Activated CD4-positive, alpha-beta memory T cell treated with anti-CD3 and anti-CD28 coated beads, Interleukin-2, amount 10 ng/mL, durations not matched to agents 7 days and 5 days (primary cell): ENCODE data around the gene CDC14A. TPM values are rescaled to one million over a fixed set of nuclear protein-coding genes. Genes with fewer than 3 reads are reported as not detected.

Experiments used
- CTCF ChIA-PET: fragments of 350-600 bp; sonication (Branson Sonifier 250); formaldehyde crosslinking; loops from one replicate; lab custom pipeline; 2021; ENCODE audit warnings: antibody characterized with exemption, inconsistent platforms; lab: Charles Lee
- POLR2A ChIA-PET: fragments of 350-600 bp; sonication (Branson Sonifier 250); formaldehyde crosslinking; loops from one replicate; lab custom pipeline; 2021; ENCODE audit warnings: antibody characterized with exemption; lab: Charles Lee
- DNase-seq: peaks from one replicate; pipeline ENCODE4 v3.0.0-alpha.2; 2020
- H3K27ac Mint-ChIP-seq: one replicate; pipeline ENCODE4 v1.8.0; 2021; ENCODE audit warnings: mild to moderate bottlenecking, mixed read lengths
- H3K27me3 Mint-ChIP-seq: one replicate; pipeline ENCODE4 v1.8.0; 2021; ENCODE audit warnings: mixed read lengths
- H3K36me3 Mint-ChIP-seq: one replicate; pipeline ENCODE4 v1.8.0; 2021; ENCODE audit warnings: low read depth, mixed read lengths
- H3K4me1 Mint-ChIP-seq: one replicate; pipeline ENCODE4 v1.8.0; 2021; ENCODE audit warnings: mixed read lengths
- H3K4me3 Mint-ChIP-seq: one replicate; pipeline ENCODE4 v1.8.0; 2021; ENCODE audit warnings: mild to moderate bottlenecking, mixed read lengths
- H3K9me3 Mint-ChIP-seq: one replicate; pipeline ENCODE4 v1.8.0; 2021; ENCODE audit warnings: mixed read lengths
- total RNA-seq, 2 experiments: library from RNA; stranded (reverse); gene quantifications; one replicate each; pipeline ENCODE4 v1.2.3, GENCODE V29; 2021

Gene CDC14A
- total RNA-seq, 2 experiments from 2014 or later, result 41.8 to 44.9 TPM

DNA sequence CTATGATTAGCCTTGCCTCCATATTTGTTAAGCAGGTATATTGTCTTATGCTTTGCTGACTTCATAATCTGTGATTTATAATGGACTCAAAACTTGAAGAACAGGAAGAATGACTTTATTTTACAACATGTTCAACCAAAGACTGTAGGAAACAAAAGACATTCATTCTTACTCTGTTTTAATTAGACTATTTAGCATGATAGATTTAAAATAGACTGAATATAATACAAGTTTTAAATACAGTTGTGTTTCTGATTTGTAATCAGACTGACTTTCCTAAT, 63.1 kb downstream of the CDC14A start:
- DNase-seq, result no peak
- Mint-ChIP-seq H3K9me3 (peaks cover 5% of the 10 kb centered on the region), H3K27me3 (no peaks in the 10 kb centered on the region), H3K4me3 (no peak overlapping the region), H3K4me1 (peaks cover 62% of the 10 kb centered on the region), H3K27ac (peak overlapping the region; percentile 62), H3K36me3 (peaks cover 74% of the 10 kb centered on the region)
- POLR2A ChIA-PET, result interaction anchor here (1.1 to 5.7 kb wide), 8 partner anchors 8 to 62 kb away, joined by 3 to 32 read pairs (median 5); partner anchors contain the start of gene CDC14A
- CTCF ChIA-PET, result interaction anchor here (1.2 to 2.1 kb wide), 4 partner anchors 8 to 63 kb away, joined by 3 to 13 read pairs (median 4); partner anchors contain the start of gene CDC14A

- peaks cover 75% of the 10 kb centered on the region for H3K36me3 Mint-ChIP-seq
- CTCF ChIA-PET, result no interaction called here
- peaks cover 5% of the 10 kb centered on the region for H3K9me3 Mint-ChIP-seq
- POLR2A ChIA-PET, result interaction anchor here (0.6 to 1.2 kb wide), 4 partner anchors 18 to 68 kb away, joined by 3 read pairs; partner anchors contain the start of gene CDC14A
- H3K4me1 Mint-ChIP-seq, result peaks cover 64% of the 10 kb centered on the region
- H3K4me3 Mint-ChIP-seq, result no peak overlapping the region
- H3K27me3 Mint-ChIP-seq, result no peaks in the 10 kb centered on the region
- DNase-seq, result no peak
- H3K27ac Mint-ChIP-seq, result no peak overlapping the region
Observed at GRCh38 chr1:100419072-100419471, 66.8 kb downstream of the CDC14A start.

- ChIA-PET POLR2A (interaction anchor here (1.0 to 4.5 kb wide), 10 partner anchors 9 to 146 kb away, joined by 3 to 57 read pairs (median 21); partner anchors contain the start of gene CDC14A), CTCF (interaction anchor here (1.0 to 1.2 kb wide), 3 partner anchors 9 to 30 kb away, joined by 3 to 4 read pairs (median 3); no protein-coding TSS in a partner anchor)
- Mint-ChIP-seq H3K4me3 (peak overlapping the region; percentile 55), H3K36me3 (peaks cover 73% of the 10 kb centered on the region), H3K27me3 (no peaks in the 10 kb centered on the region), H3K27ac (peak overlapping the region; percentile 29), H3K9me3 (peaks cover 5% of the 10 kb centered on the region), H3K4me1 (peaks cover 57% of the 10 kb centered on the region)
- no peak for DNase-seq
Observed at GRCh38 chr1:100422065-100422464, 69.8 kb downstream of the CDC14A start.

- peak; percentile 39 for DNase-seq
- Mint-ChIP-seq H3K36me3 (peaks cover 68% of the 10 kb centered on the region), H3K4me3 (peak overlapping the region; percentile 56), H3K27ac (peak overlapping the region; percentile 90), H3K27me3 (no peaks in the 10 kb centered on the region), H3K4me1 (peaks cover 60% of the 10 kb centered on the region), H3K9me3 (no peaks in the 10 kb centered on the region)
- POLR2A ChIA-PET, result interaction anchor here (1.1 to 4.5 kb wide), 17 partner anchors 10 to 291 kb away, joined by 3 to 57 read pairs (median 12); partner anchors contain the start of genes CDC14A, RTCA, SASS6 and TRMT13
- CTCF ChIA-PET, result interaction anchor here (0.8 to 2.9 kb wide), 23 partner anchors 9 to 134 kb away, joined by 3 to 18 read pairs (median 4); partner anchors contain the start of gene CDC14A
Observed at GRCh38 chr1:100423832-100424337, 71.6 kb downstream of the CDC14A start.

DNA sequence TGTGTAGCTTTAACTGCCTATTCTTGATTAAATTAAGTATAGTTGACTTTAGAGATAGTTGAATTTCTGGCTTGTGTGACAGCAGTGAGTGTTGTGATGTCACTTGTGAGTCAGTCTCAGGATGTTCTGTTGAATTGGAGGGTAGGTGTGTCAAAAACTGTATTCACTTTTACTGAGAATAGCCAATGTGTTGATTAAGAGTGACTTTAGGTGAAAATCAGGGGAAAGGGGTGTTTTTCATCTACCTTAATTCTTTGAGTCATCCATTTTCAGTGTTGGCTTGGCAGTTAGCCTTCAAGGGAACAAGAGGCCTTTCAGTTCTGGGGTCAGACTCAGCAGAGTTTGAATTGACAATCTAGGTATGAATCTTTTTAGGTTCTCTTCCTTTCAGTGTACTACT, 75.9 kb downstream of the CDC14A start:
- H3K36me3 Mint-ChIP-seq, result peaks cover 68% of the 10 kb centered on the region
- H3K4me1 Mint-ChIP-seq, result peaks cover 67% of the 10 kb centered on the region
- H3K9me3 Mint-ChIP-seq, result no peaks in the 10 kb centered on the region
- no peaks in the 10 kb centered on the region for H3K27me3 Mint-ChIP-seq
- POLR2A ChIA-PET, result no interaction called here
- H3K27ac Mint-ChIP-seq, result peak overlapping the region; percentile 67
- DNase-seq, result no peak
- CTCF ChIA-PET, result no interaction called here
- H3K4me3 Mint-ChIP-seq, result no peak overlapping the region

DNA sequence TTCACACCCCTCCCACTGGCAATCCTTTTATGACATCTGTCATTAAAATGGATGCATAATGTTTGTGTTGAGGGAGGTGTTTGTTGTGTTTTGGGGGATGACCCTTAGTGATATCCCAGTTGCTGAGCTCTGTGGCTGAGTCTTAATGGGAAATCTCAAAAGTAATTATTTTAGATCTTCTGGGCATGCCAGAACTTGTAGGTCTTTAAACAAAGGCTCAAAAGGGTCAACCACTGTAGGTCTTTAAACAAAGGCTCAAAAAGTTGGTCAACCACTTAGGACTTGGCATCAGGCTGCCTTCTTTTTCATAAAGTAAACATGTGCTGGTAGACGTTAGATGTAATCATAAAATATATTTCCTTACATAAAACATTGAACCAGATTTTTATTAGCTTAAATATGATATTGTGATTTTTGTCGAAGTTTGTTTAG, 78.0 kb downstream of the CDC14A start:
- Mint-ChIP-seq H3K4me3 (no peak overlapping the region), H3K4me1 (peaks cover 65% of the 10 kb centered on the region), H3K27me3 (no peaks in the 10 kb centered on the region), H3K9me3 (peaks cover 3% of the 10 kb centered on the region), H3K27ac (no peak overlapping the region), H3K36me3 (peaks cover 64% of the 10 kb centered on the region)
- ChIA-PET CTCF (interaction anchor here (0.5 to 1.0 kb wide), 2 partner anchors 9 to 11 kb away, joined by 4 to 5 read pairs; no protein-coding TSS in a partner anchor), POLR2A (interaction anchor here (1.0 to 2.0 kb wide), 4 partner anchors 9 to 164 kb away, joined by 4 to 5 read pairs (median 4); partner anchors contain the start of gene RTCA)
- DNase-seq, result no peak

GRCh38 chr1:100431954-100432353, 79.6 kb downstream of the CDC14A start:
- Mint-ChIP-seq H3K27me3 (no peaks in the 10 kb centered on the region), H3K4me3 (no peak overlapping the region), H3K4me1 (peaks cover 71% of the 10 kb centered on the region), H3K9me3 (peaks cover 3% of the 10 kb centered on the region), H3K27ac (no peak overlapping the region), H3K36me3 (peaks cover 69% of the 10 kb centered on the region)
- no peak for DNase-seq
- CTCF ChIA-PET, result interaction anchor here (1.1 to 1.5 kb wide), 4 partner anchors 9 to 35 kb away, joined by 3 to 4 read pairs (median 4); no protein-coding TSS in a partner anchor
- POLR2A ChIA-PET, result interaction anchor here (1.4 to 3.7 kb wide), 7 partner anchors 8 to 21 kb away, joined by 4 to 37 read pairs (median 5); no protein-coding TSS in a partner anchor

DNA sequence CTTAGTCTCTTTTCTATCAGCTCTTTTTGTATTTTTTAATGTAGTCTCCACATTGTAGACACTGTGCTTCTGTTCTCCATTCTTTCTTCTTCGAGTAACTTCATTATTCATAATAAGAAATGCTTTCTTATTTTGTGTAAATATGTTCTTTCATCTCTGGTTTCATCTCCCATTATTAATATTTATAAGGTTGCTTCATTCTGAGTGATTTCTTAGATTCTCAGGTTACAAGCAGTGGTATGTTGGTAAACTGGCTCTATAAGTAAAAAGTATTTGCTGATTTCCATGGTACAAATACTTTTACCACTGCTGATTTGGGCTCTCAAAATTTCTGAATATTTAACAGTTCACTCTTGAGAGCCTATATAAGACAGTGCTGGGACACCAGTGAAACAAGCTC, 81.3 kb downstream of the CDC14A start:
- peak overlapping the region; percentile 4 for H3K27ac Mint-ChIP-seq
- ChIA-PET POLR2A (interaction anchor here (1.1 to 3.7 kb wide), 6 partner anchors 10 to 80 kb away, joined by 4 to 37 read pairs (median 10); no protein-coding TSS in a partner anchor), CTCF (interaction anchor here (0.9 to 1.7 kb wide), 3 partner anchors 22 to 80 kb away, joined by 3 to 5 read pairs (median 3); no protein-coding TSS in a partner anchor)

GRCh38 chr1:100434831-100435230, 82.5 kb downstream of the CDC14A start:
- Mint-ChIP-seq H3K27ac (peak overlapping the region; percentile 45), H3K4me3 (no peak overlapping the region), H3K27me3 (no peaks in the 10 kb centered on the region), H3K4me1 (peaks cover 77% of the 10 kb centered on the region), H3K9me3 (peaks cover 3% of the 10 kb centered on the region), H3K36me3 (peaks cover 72% of the 10 kb centered on the region)
- DNase-seq, result no peak
- ChIA-PET CTCF (interaction anchor here (1.0 to 1.7 kb wide), 2 partner anchors 11 to 21 kb away, joined by 5 to 6 read pairs; no protein-coding TSS in a partner anchor), POLR2A (interaction anchor here (2.0 to 3.7 kb wide), 4 partner anchors 10 to 81 kb away, joined by 10 to 37 read pairs (median 14); no protein-coding TSS in a partner anchor)

More for the DNA sequence above, 81.3 kb downstream of the CDC14A start:
- Mint-ChIP-seq H3K9me3 (peaks cover 3% of the 10 kb centered on the region), H3K27me3 (no peaks in the 10 kb centered on the region), H3K4me3 (no peak overlapping the region), H3K4me1 (peaks cover 70% of the 10 kb centered on the region), H3K36me3 (peaks cover 66% of the 10 kb centered on the region)
- no peak for DNase-seq

DNA sequence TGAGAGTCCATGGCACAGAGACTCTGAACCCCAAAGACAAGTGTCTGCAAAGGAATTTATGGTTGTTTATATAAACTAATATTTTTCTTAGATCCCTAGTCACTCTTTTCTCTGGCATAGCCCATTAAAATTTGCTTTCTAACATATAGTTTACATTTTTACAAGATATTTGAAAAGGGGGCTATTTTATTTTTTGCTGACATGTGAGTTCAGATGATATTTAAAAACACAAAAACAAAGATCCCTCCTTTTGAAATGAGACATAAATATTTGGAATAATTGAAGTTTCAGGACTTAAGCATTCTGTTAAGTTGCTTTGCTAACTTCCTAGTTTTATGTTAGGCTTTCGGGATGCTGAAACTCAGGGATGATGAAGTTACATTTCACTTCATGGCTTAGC, 86.1 kb downstream of the CDC14A start:
- peak overlapping the region; percentile 88 for H3K27ac Mint-ChIP-seq
- H3K27me3 Mint-ChIP-seq, result no peaks in the 10 kb centered on the region
- H3K4me1 Mint-ChIP-seq, result peaks cover 79% of the 10 kb centered on the region
- no peak for DNase-seq
- peaks cover 59% of the 10 kb centered on the region for H3K36me3 Mint-ChIP-seq
- no peak overlapping the region for H3K4me3 Mint-ChIP-seq
- CTCF ChIA-PET, result no interaction called here
- POLR2A ChIA-PET, result interaction anchor here (1.0 to 8.0 kb wide), 3 partner anchors 16 to 85 kb away, joined by 3 to 96 read pairs (median 28); partner anchors contain the start of gene CDC14A
- peaks cover 3% of the 10 kb centered on the region for H3K9me3 Mint-ChIP-seq

DNA sequence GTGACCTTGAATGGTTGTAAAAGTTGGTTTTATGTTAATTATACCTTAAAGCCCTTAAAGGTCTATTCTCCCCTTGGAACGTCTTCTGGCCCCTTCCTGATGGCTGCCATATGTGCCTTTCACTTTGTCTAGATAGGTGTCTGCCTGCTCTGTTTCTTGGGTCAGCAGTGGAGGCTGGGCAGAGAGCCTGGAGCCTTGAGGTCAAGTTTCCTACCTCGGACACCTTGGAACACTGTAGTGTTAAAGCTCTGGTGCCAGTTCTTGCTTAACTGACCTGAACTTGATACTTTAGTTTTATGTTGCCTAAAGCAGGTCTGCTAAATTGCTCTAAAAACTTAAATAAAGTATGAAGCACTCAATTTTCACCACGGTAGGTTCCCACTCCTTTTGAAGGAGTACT, 86.5 kb downstream of the CDC14A start:
- H3K27me3 Mint-ChIP-seq, result no peaks in the 10 kb centered on the region
- no peak overlapping the region for H3K4me3 Mint-ChIP-seq
- POLR2A ChIA-PET, result interaction anchor here (0.9 to 8.0 kb wide), 7 partner anchors 9 to 85 kb away, joined by 3 to 96 read pairs (median 7); partner anchors contain the start of gene CDC14A
- H3K4me1 Mint-ChIP-seq, result peaks cover 80% of the 10 kb centered on the region
- peak overlapping the region; percentile 88 for H3K27ac Mint-ChIP-seq
- CTCF ChIA-PET, result interaction anchor here (1.1 to 3.6 kb wide), 5 partner anchors 8 to 24 kb away, joined by 4 to 22 read pairs (median 6); no protein-coding TSS in a partner anchor
- no peak for DNase-seq
- H3K36me3 Mint-ChIP-seq, result peaks cover 60% of the 10 kb centered on the region
- H3K9me3 Mint-ChIP-seq, result peaks cover 3% of the 10 kb centered on the region

- Mint-ChIP-seq H3K27me3 (no peaks in the 10 kb centered on the region), H3K4me1 (peaks cover 80% of the 10 kb centered on the region), H3K27ac (peak overlapping the region; percentile 88), H3K4me3 (peak overlapping the region; percentile 24), H3K36me3 (peaks cover 58% of the 10 kb centered on the region), H3K9me3 (no peaks in the 10 kb centered on the region)
- POLR2A ChIA-PET, result interaction anchor here (0.6 to 8.0 kb wide), 18 partner anchors 9 to 402 kb away, joined by 3 to 96 read pairs (median 4); partner anchors contain the start of genes CDC14A, RTCA, SASS6 and TRMT13
- CTCF ChIA-PET, result interaction anchor here (1.0 to 3.6 kb wide), 10 partner anchors 8 to 172 kb away, joined by 3 to 22 read pairs (median 4); no protein-coding TSS in a partner anchor
- peak; percentile 86 for DNase-seq
Observed at GRCh38 chr1:100440075-100440809, 87.9 kb downstream of the CDC14A start.
